AG10803 (cell line): ENCODE results near the gene KCNN1.

ENCODE experiments used
- DNase-seq: peaks from one replicate; pipeline ENCODE4 v3.0.0; 2010; ENCODE audit warnings: low read depth
- H3K4me3 ChIP-seq: 2 replicates; pipeline ENCODE4 v1.5.1; 2011; ENCODE audit warnings: mild to moderate bottlenecking, low read length, control low read depth
- CTCF ChIP-seq: conservative IDR thresholded peaks from 2 replicates; pipeline ENCODE4 v1.5.1; 2011; ENCODE audit warnings: mild to moderate bottlenecking, low read length, control low read depth, inconsistent platforms

Gene KCNN1

DNA sequence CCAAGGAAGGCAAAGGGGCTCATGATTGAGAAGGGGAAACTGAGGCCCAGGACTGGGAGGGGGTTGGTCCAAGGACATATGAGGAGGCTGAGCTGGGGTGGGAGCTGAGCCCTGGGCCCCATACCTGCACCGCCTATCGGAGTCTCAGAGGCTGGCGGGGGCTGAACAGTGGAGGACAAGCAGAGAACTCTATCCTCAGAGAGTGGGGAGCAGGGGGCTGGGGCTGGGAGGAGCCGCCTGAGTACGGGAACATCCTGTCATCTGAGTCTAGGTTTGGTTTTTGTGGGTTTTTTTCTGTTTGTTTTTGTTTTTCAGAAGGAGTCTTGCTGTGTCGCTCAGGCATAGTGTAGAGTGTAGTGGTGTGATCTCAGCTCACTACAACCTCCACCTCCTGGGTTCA, 47.3 kb downstream of the KCNN1 start:
- H3K4me3 ChIP-seq, result no peak overlapping the region
- TF ChIP-seq CTCF, result no peak
- no peak for DNase-seq

DNA sequence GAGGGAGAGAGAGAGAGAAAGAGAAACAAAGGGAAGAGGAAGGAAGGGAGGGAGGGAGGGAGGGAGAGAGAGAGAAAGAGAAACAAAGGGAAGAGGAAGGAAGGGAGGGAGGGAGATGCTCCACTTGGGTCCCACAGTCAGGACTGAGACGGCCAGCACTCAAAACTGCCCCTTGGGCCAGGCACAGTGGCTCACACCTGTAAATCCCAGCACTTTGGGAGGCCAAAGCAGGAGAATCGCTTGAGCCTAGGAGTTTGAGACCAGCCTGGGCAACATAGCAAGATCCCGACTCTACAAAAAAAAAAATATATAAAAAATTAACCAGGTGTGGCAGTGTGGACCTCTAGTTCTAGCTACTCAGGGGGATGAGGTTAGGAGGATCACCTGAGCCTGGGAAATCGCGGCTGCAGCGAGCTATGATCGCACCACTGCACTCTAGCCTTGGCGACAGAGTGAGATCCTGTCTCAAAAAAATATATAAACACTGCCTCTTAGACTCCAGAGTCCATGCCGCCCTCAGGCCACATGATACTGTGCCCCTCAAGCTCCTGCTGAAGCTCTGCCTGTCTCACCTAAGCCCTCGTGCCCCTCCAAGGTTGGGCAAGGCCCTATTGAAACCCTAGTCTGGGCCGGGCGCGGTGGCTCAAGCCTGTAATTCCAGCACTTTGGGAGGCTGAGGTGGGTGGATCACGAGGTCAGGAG, 49.5 kb downstream of the KCNN1 start:
- H3K4me3 ChIP-seq, result no peak overlapping the region
- no peak for DNase-seq
- TF ChIP-seq CTCF, result no peak

- no peak for TF ChIP-seq CTCF
- no peak overlapping the region for H3K4me3 ChIP-seq
- no peak for DNase-seq
Observed at GRCh38 chr19:18017275-18018083, 50.6 kb downstream of the KCNN1 start.

DNA sequence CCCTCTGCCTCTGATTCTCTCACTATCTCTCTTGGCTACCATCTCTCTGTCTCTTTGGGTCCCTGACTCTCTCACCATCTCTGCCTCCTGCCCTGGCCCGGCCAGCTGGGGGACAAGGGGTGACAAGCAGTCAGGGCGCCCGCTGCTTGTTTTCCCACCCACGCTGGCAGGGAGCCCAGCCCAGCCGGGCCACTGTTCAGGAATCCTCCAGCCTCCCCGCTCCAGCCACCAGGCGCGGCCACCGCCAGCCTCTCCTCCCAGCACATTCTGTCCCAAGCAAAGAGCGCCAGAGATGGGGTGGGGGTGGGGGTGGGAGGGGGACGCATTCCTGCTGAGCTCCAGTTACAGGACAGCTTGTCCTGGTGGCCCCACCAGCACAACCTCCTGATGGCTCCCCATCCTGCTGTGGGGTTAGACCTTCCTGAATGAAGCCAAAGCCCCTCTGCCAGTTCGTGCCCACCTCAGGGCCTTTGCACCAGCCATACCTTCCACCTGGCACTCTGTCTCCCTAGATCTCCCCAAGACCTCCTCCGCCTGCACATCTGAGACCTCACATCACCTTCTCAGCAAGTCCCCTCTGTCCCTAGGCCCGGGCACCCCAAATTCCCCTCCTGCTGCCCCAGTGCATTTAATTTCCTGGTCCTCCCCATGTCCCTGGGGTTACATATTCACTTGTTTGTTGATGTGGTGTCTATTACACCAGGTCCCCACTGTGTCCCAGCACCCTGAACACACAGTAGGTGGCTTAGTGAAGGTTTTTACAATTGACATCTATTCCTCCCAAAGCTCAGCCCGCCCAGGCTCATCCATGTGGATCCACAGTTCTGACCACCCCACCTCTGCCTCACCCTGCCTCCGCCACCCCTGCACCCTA, 53.5 kb downstream of the KCNN1 start:
- H3K4me3 ChIP-seq, result no peak overlapping the region
- DNase-seq, result peak; percentile 45
- TF ChIP-seq CTCF, result no peak

DNA sequence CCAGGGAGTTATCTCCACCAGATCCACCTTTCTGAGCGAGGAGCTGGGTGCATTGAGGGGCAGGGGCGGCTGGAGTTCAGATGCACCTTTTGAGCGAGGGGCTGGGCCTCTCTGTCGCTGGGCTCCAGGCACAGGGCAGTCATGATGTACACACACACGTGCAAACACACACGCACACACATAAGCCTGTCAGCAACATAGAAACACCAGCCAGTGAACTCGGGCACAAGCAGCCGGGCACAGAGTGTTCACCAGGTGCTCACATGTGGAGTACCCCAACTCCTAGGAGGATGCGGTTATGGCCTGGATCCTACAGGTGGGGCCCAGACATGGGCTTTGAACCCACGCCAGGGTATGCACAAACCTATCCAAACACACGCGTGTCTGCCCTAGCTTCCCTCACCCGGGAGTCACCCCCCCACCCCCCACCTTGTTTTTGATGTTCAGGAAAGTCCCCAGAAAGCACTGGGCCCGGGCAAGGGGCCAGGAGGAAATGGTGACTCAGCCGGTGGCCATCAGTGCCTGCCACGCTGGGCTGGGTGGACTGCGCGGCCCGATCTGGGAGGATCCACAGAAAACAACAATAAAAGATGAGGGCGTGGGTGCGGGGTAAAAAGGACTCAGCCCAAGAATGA, 54.3 kb downstream of the KCNN1 start:
- TF ChIP-seq CTCF, result no peak
- H3K4me3 ChIP-seq, result peak overlapping the region; percentile 4; the same call in 1 of the 2 replicates
- peak; percentile 82 for DNase-seq

DNA sequence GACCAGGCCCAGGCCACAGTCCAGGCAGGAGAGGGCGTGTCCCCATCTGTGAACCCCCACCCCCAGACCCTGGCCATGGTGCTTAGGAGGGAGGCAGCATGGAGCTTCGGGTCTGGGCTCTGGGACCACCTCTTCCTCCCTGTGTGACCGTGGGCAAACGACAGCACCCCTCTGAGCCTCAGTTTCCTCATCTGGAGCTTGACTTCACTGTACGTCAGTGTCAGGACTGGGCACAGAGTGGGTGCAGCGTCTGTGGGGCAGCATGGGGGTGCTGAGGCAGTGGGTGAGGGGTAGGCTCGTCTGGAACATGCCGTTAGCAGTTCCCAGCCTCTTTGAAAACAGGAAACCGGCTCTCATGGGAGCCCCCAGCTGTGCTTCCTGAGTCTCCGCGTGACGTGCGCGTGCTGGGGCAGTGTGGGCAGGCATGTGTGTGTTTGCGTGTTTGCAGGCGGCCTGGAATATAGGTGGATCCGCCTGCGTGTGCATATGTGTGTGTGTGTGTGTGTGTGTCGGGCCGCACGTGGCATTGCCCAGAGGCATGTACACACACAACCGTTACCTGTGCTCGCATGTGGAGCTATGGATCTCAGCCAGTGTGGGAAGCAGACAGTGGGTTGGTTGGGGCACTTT, 56.8 kb downstream of the KCNN1 start:
- DNase-seq, result peak; percentile 39
- TF ChIP-seq CTCF, result no peak
- no peak overlapping the region for H3K4me3 ChIP-seq
